ENCODE measurements around the gene LPCAT2. TPM values are rescaled to one million over a fixed set of nuclear protein-coding genes. Genes with fewer than 3 reads are reported as not detected.

Gene LPCAT2
- total and polyA plus RNA-seq, 2 donors (not counting 3 experiments of a cell fraction or from before 2014, with no cell fraction given): 64.5 to 72.9 TPM

- Histone ChIP-seq H3K27ac (ENCODE audit: insufficient read depth, low read depth, low read length) (peak overlapping the region; percentile 63), H3K9me1 (replicated peaks; ENCODE audit: control insufficient read depth, extremely low read depth, insufficient read depth, low read length) (no peaks in the 10 kb centered on the region), H4K20me1 (replicated peaks; ENCODE audit: control insufficient read depth, extremely low read depth, insufficient read depth, low read length) (no peaks in the 10 kb centered on the region), H3K27me3 (ENCODE audit: control insufficient read depth in 2 of 2, insufficient read depth in 2 of 2, low read length in 2 of 2) (no peaks in the 10 kb centered on the region), H3K9me3 (replicated peaks; ENCODE audit: control insufficient read depth, insufficient read depth, low read length) (no peaks in the 10 kb centered on the region), H2AFZ (ENCODE audit: low read depth, low read length) (no peak overlapping the region), H3K79me2 (ENCODE audit: control insufficient read depth, insufficient read depth, low read length) (peaks cover 14% of the 10 kb centered on the region), H3K4me3 (replicated peaks in 1 of 3; ENCODE audit: insufficient read depth in 1 of 3, low read depth in 1 of 3, low read length in 3 of 3) (no peak overlapping the region), H3K9ac (replicated peaks; ENCODE audit: extremely low read depth, insufficient read depth, low read length) (peak overlapping the region; percentile 16), H3K4me1 (ENCODE audit: control insufficient read depth, extremely low read depth, insufficient read depth, low read length) (peaks cover 25% of the 10 kb centered on the region), H3K4me2 (ENCODE audit: insufficient read depth, low read length) (no peak overlapping the region), H3K36me3 (ENCODE audit: control insufficient read depth in 2 of 2, extremely low read depth in 1 of 2, insufficient read depth in 2 of 2, low read length in 2 of 2) (peaks cover 57 to 81% of the 10 kb centered on the region in 2 experiments)
- ChIA-PET CTCF (interaction anchor here (0.6 to 1.7 kb wide), 6 partner anchors 9 to 54 kb away, joined by 3 to 7 read pairs (median 3); no protein-coding TSS in a partner anchor), POLR2A (interaction anchor here (0.5 kb wide), 1 partner anchor 22 kb away, joined by 3 read pairs; no protein-coding TSS in a partner anchor)
- dilution Hi-C loops (cut with MboI; ENCODE audit: extremely low pct_ligation_motif_present, low sequenced_read_pairs) (no loop called here), intact Hi-C loops (cut with micrococcal nuclease) (loop anchor here (1.0 kb wide), 2 partner anchors 9 to 12 kb away; partner anchors contain the start of gene MMP2)
- FAIRE-seq (peak; percentile 98), DNase-seq (ENCODE audit: low read depth, low spot score) (peak; percentile 81)
- no TSS peak for BruUV-seq (replicated peaks)
- TF ChIP-seq MYC (IDR thresholded peaks at IDR 0.05; ENCODE audit: low read depth, low read length): peak; percentile 46
- no peak for TF ChIP-seq MAX (IDR thresholded peaks at IDR 0.05; ENCODE audit: insufficient read depth, insufficient read length)
- no peak for TF ChIP-seq CTCF (IDR thresholded peaks at IDR 0.05; ENCODE audit: extremely low read depth in 1 of 2, insufficient read depth in 1 of 2, low read depth in 1 of 2, low read length in 2 of 2)
- peak; percentile 49 for TF ChIP-seq POLR2AphosphoS5 (IDR thresholded peaks at IDR 0.05; ENCODE audit: insufficient read depth, low read depth, low read length)
- no peak for TF ChIP-seq JUN (IDR thresholded peaks at IDR 0.05; ENCODE audit: borderline replicate concordance, insufficient read depth, insufficient read length, low read depth)
- no peak for TF ChIP-seq FOS (IDR thresholded peaks at IDR 0.05; ENCODE audit: borderline replicate concordance, insufficient read depth, low read length)
- TF ChIP-seq GATA2 (IDR thresholded peaks at IDR 0.05; ENCODE audit: insufficient read depth, insufficient read length, low read depth, low read length): no peak
- TF ChIP-seq EZH2 (IDR thresholded peaks at IDR 0.05; ENCODE audit: borderline replicate concordance, low read depth, low read length, severe bottlenecking): no peak
- peak; percentile 16 for TF ChIP-seq POLR2A (IDR thresholded peaks at IDR 0.05; ENCODE audit: low read depth, low read length)
Observed at GRCh38 chr16:55488306-55488705, 20.6 kb upstream of the LPCAT2 start.
